Suppressor macrophage (primary cell): ENCODE results near the gene PIK3R2.

Experiments used
- DNase-seq, 4 experiments: peaks; one replicate each; pipeline ENCODE4 v3.0.0-alpha.2; 2020 to 2022

Gene PIK3R2

GRCh38 chr19:18173054-18173571 lies 20.1 kb downstream of the PIK3R2 start:
- peak; percentile 96 to 99 (median 98) for DNase-seq

- peak; percentile 95 to 97 (median 96) for DNase-seq
Measured at GRCh38 chr19:18173572-18174288, 20.8 kb downstream of the PIK3R2 start, which contains the start of gene IFI30. Gene IFI30, plus strand, starts transcription at chr19:18173813. Its CDS starts 29 bp downstream, at chr19:18173842.

GRCh38 chr19:18174983-18175382 lies 22.0 kb downstream of the PIK3R2 start:
- DNase-seq = no peak

- DNase-seq = peak in 3 of 4 experiments; percentile 61 to 70 (median 69)
Measured at GRCh38 chr19:18176367-18177310, 23.7 kb downstream of the PIK3R2 start.

- DNase-seq = peak in 2 of 4 experiments; percentile 52
Measured at GRCh38 chr19:18179957-18180356, 27.0 kb downstream of the PIK3R2 start.

GRCh38 chr19:18183529-18183928 lies 30.6 kb downstream of the PIK3R2 start:
- DNase-seq = no peak

GRCh38 chr19:18185538-18185937 lies 32.6 kb downstream of the PIK3R2 start:
- no peak for DNase-seq

- DNase-seq = no peak
Measured at GRCh38 chr19:18190278-18190677, 37.3 kb downstream of the PIK3R2 start.

- DNase-seq = no peak
Measured at GRCh38 chr19:18191640-18192062, 38.7 kb downstream of the PIK3R2 start.

GRCh38 chr19:18192673-18193387 lies 39.9 kb downstream of the PIK3R2 start, which contains the start of gene MPV17L2:
Gene MPV17L2, plus strand, starts transcription at chr19:18193218. Its CDS starts 64 bp downstream, at chr19:18193282.
- DNase-seq = peak; percentile 99 to 100 (median 100)

- DNase-seq = no peak
Measured at GRCh38 chr19:18193388-18194180, 40.6 kb downstream of the PIK3R2 start.

- no peak for DNase-seq
Measured at GRCh38 chr19:18194181-18194530, 41.2 kb downstream of the PIK3R2 start.

GRCh38 chr19:18194554-18195238 lies 41.7 kb downstream of the PIK3R2 start:
- DNase-seq = peak in 2 of 4 experiments; percentile 47 to 55

GRCh38 chr19:18196511-18196845 lies 43.5 kb downstream of the PIK3R2 start:
- no peak for DNase-seq

- no peak for DNase-seq
Measured at GRCh38 chr19:18197306-18197705, 44.3 kb downstream of the PIK3R2 start.

- no peak for DNase-seq
Measured at GRCh38 chr19:18197941-18198340, 45.0 kb downstream of the PIK3R2 start.

- no peak for DNase-seq
Measured at GRCh38 chr19:18198374-18198773, 45.4 kb downstream of the PIK3R2 start.

- DNase-seq = no peak
Measured at GRCh38 chr19:18202397-18202777, 49.4 kb downstream of the PIK3R2 start.

GRCh38 chr19:18202778-18203407 lies 49.9 kb downstream of the PIK3R2 start:
- DNase-seq = peak in 2 of 4 experiments; percentile 23 to 61

- peak; percentile 49 to 73 (median 51) for DNase-seq
Measured at GRCh38 chr19:18203408-18203862, 50.5 kb downstream of the PIK3R2 start.
